IMR-90 (cell line): ENCODE measurements around the gene ATP1B2. TPM values are rescaled to one million over a fixed set of nuclear protein-coding genes. Genes with fewer than 3 reads are reported as not detected.

Source experiments
- ATAC-seq: fragments of 200-7000 bp; cut with Tn5 transposase; 2 replicates; pipeline ENCODE4 v1.9.1; 2020; ENCODE audit warnings: low read depth, mild to moderate bottlenecking, moderate library complexity
- BruUV-seq: library from RNA; stranded (reverse); fragments of 400-500 nt; replicated peaks from 2 replicates; lab custom pipeline; 2021; lab: Mats Ljungman, UMichigan
- CTCF ChIA-PET: fragments of 300-600 bp; formaldehyde crosslinking; extraction: SDS; loops from one replicate; lab custom pipeline; 2021; ENCODE audit warnings: antibody characterized with exemption; lab: Yijun Ruan, JAX
- POLR2A ChIA-PET: fragments of 300-600 bp; sonication (Branson Sonifier 250); formaldehyde crosslinking; loops from one replicate; lab custom pipeline; 2022; ENCODE audit warnings: antibody characterized with exemption; ENCODE audit not compliant: unreplicated experiment; lab: Charles Lee
- DNase-seq: peaks from one replicate; pipeline ENCODE4 v3.0.0; 2013
- H2AFZ ChIP-seq: replicated peaks from 2 replicates; pipeline ENCODE3; 2013; ENCODE audit warnings: low read length, mild to moderate bottlenecking; ENCODE audit not compliant: poor library complexity
- H2AK5ac ChIP-seq: 2 replicates; pipeline ENCODE4 v1.6.1; 2013; ENCODE audit warnings: low read depth, low read length, inconsistent platforms
- H2AK9ac ChIP-seq: replicated peaks from 2 replicates; pipeline ENCODE3; 2013; ENCODE audit warnings: mild to moderate bottlenecking, low read depth, low read length, moderate library complexity; ENCODE audit not compliant: poor library complexity
- H2BK120ac ChIP-seq: 2 replicates; pipeline ENCODE4 v1.6.1; 2013; ENCODE audit warnings: low read depth, low read length, inconsistent platforms
- H2BK15ac ChIP-seq: 3 replicates; pipeline ENCODE4 v1.6.1; 2013; ENCODE audit warnings: low read depth, low read length, inconsistent platforms
- H2BK20ac ChIP-seq: 2 replicates; pipeline ENCODE4 v1.6.1; 2013; ENCODE audit warnings: low read depth, mild to moderate bottlenecking, inconsistent platforms, low read length, moderate library complexity
- H2BK5ac ChIP-seq: 2 replicates; pipeline ENCODE4 v1.6.1; 2013; ENCODE audit warnings: mild to moderate bottlenecking, low read depth, low read length, inconsistent platforms; ENCODE audit not compliant: poor library complexity, severe bottlenecking
- H3K14ac ChIP-seq: replicated peaks from 2 replicates; pipeline ENCODE4 v1.6.1; 2013; ENCODE audit warnings: low read depth, low read length, inconsistent platforms
- H3K18ac ChIP-seq: 2 replicates; pipeline ENCODE4 v1.6.1; 2013; ENCODE audit warnings: low read depth, low read length, control low read depth
- H3K23ac ChIP-seq: 2 replicates; pipeline ENCODE4 v1.6.1; 2013; ENCODE audit warnings: low read depth, low read length, inconsistent platforms
- H3K27ac ChIP-seq: 2 replicates; pipeline ENCODE4 v1.5.1; 2013; ENCODE audit warnings: mild to moderate bottlenecking, control low read depth, low read length; ENCODE audit not compliant: insufficient read depth
- H3K27me3 ChIP-seq: 2 replicates; pipeline ENCODE4 v1.6.1; 2013; ENCODE audit warnings: low read length; ENCODE audit not compliant: control insufficient read depth, insufficient read depth
- H3K36me3 ChIP-seq: 2 replicates; pipeline ENCODE4 v1.6.1; 2013; ENCODE audit warnings: low read length, mixed read lengths; ENCODE audit not compliant: control insufficient read depth, insufficient read depth
- H3K4ac ChIP-seq: 2 replicates; pipeline ENCODE4 v1.6.1; 2013; ENCODE audit warnings: low read depth, low read length, inconsistent platforms
- H3K4me1 ChIP-seq: 2 replicates; pipeline ENCODE4 v1.6.1; 2013; ENCODE audit warnings: low read length, mixed read lengths; ENCODE audit not compliant: control insufficient read depth, insufficient read depth
- H3K4me2 ChIP-seq: 2 replicates; pipeline ENCODE4 v1.6.1; 2013; ENCODE audit warnings: low read depth, mild to moderate bottlenecking, control low read depth, low read length, moderate library complexity
- H3K4me3 ChIP-seq: 2 replicates; pipeline ENCODE4 v1.5.1; 2013; ENCODE audit warnings: low read depth, mild to moderate bottlenecking, control low read depth, low read length, moderate library complexity; ENCODE audit not compliant: insufficient read depth
- H3K56ac ChIP-seq: 2 replicates; pipeline ENCODE4 v1.6.1; 2013; ENCODE audit warnings: low read length, inconsistent platforms; ENCODE audit not compliant: insufficient read depth; ENCODE audit errors: extremely low read depth
- H3K79me1 ChIP-seq, 2 experiments: 2 replicates each; pipeline ENCODE4 v1.6.1; 2013; ENCODE audit warnings: low read length in 2 of 2, inconsistent platforms in 1 of 2, low read depth in 1 of 2
- H3K9ac ChIP-seq: 2 replicates; pipeline ENCODE4 v1.6.1; 2013; ENCODE audit warnings: low read depth, low read length, control low read depth
- H3K9me1 ChIP-seq: 2 replicates; pipeline ENCODE4 v1.6.1; 2013; ENCODE audit warnings: low read length, inconsistent platforms; ENCODE audit not compliant: insufficient read depth
- H3K9me3 ChIP-seq: 2 replicates; pipeline ENCODE4 v1.6.1; 2013; ENCODE audit warnings: low read length; ENCODE audit not compliant: control insufficient read depth, insufficient read depth
- H4K20me1 ChIP-seq: 2 replicates; pipeline ENCODE4 v1.6.1; 2013; ENCODE audit warnings: low read length, inconsistent platforms; ENCODE audit not compliant: insufficient read depth
- H4K5ac ChIP-seq: 2 replicates; pipeline ENCODE4 v1.6.1; 2013; ENCODE audit warnings: mild to moderate bottlenecking, low read depth, low read length, control low read depth
- H4K8ac ChIP-seq, 2 experiments: 2 replicates each; pipeline ENCODE4 v1.6.1; 2013; ENCODE audit warnings: low read depth in 2 of 2, low read length in 2 of 2, control low read depth in 1 of 2, inconsistent platforms in 1 of 2
- H4K91ac ChIP-seq: 2 replicates; pipeline ENCODE4 v1.6.1; 2013; ENCODE audit warnings: low read depth, low read length, inconsistent platforms; ENCODE audit not compliant: insufficient read depth
- NFE2L2 ChIP-seq: fragments of 150-350 bp; IDR thresholded peaks from 2 replicates; pipeline ENCODE4 v1.6.1; 2016; ENCODE audit warnings: low read depth, mild to moderate bottlenecking, low read length
- USF2 ChIP-seq: fragments of 150-350 bp; IDR thresholded peaks from 2 replicates; pipeline ENCODE4 v1.6.1; 2017; ENCODE audit warnings: mild to moderate bottlenecking, antibody characterized with exemption, low read length, low read depth
- WGBS, 2 experiments: methylation state at CpG; one replicate each; pipeline versions ENCODE4 v1.1.5 to v1.1.7; 2013; ENCODE audit warnings: missing lambda C conversion rate in 2 of 2; ENCODE audit not compliant: insufficient read length in 1 of 2; ENCODE audit errors: extremely low coverage in 2 of 2; 5-methylcytosine and 5-hydroxymethylcytosine counted together
- dilution Hi-C: fragments of 300-500 bp; cut with HindIII; formaldehyde crosslinking; loops from one replicate; pipeline ENCODE4 v1.14.3; 2018; ENCODE audit warnings: low sequenced_read_pairs; ENCODE audit not compliant: unreplicated experiment
- in situ Hi-C: fragments of 300-500 bp; cut with MboI; formaldehyde crosslinking; loops from 3 replicates; pipeline ENCODE4 v1.14.3; 2019; ENCODE audit warnings: low sequenced_read_pairs, inconsistent platforms, mixed read lengths
- intact Hi-C: fragments of 100-400 bp; cut with micrococcal nuclease; formaldehyde crosslinking; loops from 2 replicates; pipeline ENCODE4 v1.10.0; 2022
- polyA plus RNA-seq, 3 experiments: library from polyadenylated mRNA; depleted of rRNA; stranded (reverse); fragments of >200 nt; gene quantifications; 2 replicates each; pipeline ENCODE4 v1.2.3, GENCODE V29; 2012; ENCODE audit warnings: low replicate concordance in 1 of 3
- total RNA-seq: library from RNA; depleted of rRNA; stranded (reverse); fragments of >200 nt; gene quantifications from 2 replicates; pipeline ENCODE4 v1.2.3, GENCODE V29; 2012

ATP1B2 gene
- total and polyA plus RNA-seq, 2 of the 4 experiments (the other 2 are of a cell fraction), result 0.02 TPM; not detected in 1

- ChIA-PET CTCF (interaction anchor here (0.6 to 2.2 kb wide), 8 partner anchors 12 to 499 kb away, joined by 3 to 14 read pairs (median 4); partner anchors contain the start of genes SAT2 and TP53), POLR2A (interaction anchor here (0.5 to 1.0 kb wide), 4 partner anchors 11 to 71 kb away, joined by 3 to 8 read pairs (median 5); partner anchors contain the start of gene MPDU1)
- dilution Hi-C loops (no loop called here), intact Hi-C loops (loop anchor here (2.0 kb wide), 1 partner anchor 71 kb away; the partner anchor contains the start of gene TP53), in situ Hi-C loops (no loop called here)
- H2AFZ ChIP-seq, result peak overlapping the region; percentile 96
- peak overlapping the region; percentile 73 for H3K4me2 ChIP-seq
- peak overlapping the region; percentile 30; the same call in 1 of the 2 replicates for H2BK120ac ChIP-seq
- 0 out of 2 replicates have a peak overlapping the region, but pooled peaks have one; percentile 44 for H3K56ac ChIP-seq
- no peak overlapping the region for H2AK5ac ChIP-seq
- ATAC-seq (no peak), DNase-seq (no peak)
- peaks cover 25 to 37% of the 10 kb centered on the region in 2 experiments for H3K79me1 ChIP-seq
- peak overlapping the region; percentile 71; the same call in 1 of the 2 replicates for H3K4ac ChIP-seq
- 0% methylated on average over 6 of the region's 28 CpGs; no CpG with 5 or more reads in 1 of the 2 experiments for WGBS, 2 experiments
- H3K9ac ChIP-seq, result peak overlapping the region; percentile 60
- no peaks in the 10 kb centered on the region; the same call in 1 of the 2 replicates for H3K27me3 ChIP-seq
- peaks cover 16% of the 10 kb centered on the region for H3K9me1 ChIP-seq
- 0 out of 2 replicates have a peak overlapping the region, but pooled peaks have one; percentile 3 for H3K18ac ChIP-seq
- H3K4me1 ChIP-seq, result peaks cover 7% of the 10 kb centered on the region
- no peak overlapping the region for H2BK20ac ChIP-seq
- no TSS peak for BruUV-seq
- H3K4me3 ChIP-seq, result peak overlapping the region; percentile 47
- no peak overlapping the region for H3K23ac ChIP-seq
- TF ChIP-seq USF2 (no peak), NFE2L2 (no peak)
- no peak overlapping the region for H2BK15ac ChIP-seq
- H3K9me3 ChIP-seq, result no peaks in the 10 kb centered on the region
- peak overlapping the region; percentile 73 for H3K14ac ChIP-seq
- H4K91ac ChIP-seq, result no peak overlapping the region
- H4K5ac ChIP-seq, result peak overlapping the region; percentile 54
- H3K36me3 ChIP-seq, result peaks cover 4% of the 10 kb centered on the region; the same call in 1 of the 2 replicates
- peak overlapping the region; percentile 38 for H3K27ac ChIP-seq
- H4K8ac ChIP-seq, result peak overlapping the region in 1 of 2 experiments; percentile 97
- H2AK9ac ChIP-seq, result peak overlapping the region; percentile 68
- peak overlapping the region; percentile 67 for H2BK5ac ChIP-seq
- H4K20me1 ChIP-seq, result peaks cover 35% of the 10 kb centered on the region; the same call in 1 of the 2 replicates
Observed at GRCh38 chr17:7615265-7615747, 35.4 kb upstream of the ATP1B2 start.
